NCI-H128 (cell line): Measurements from ENCODE around the gene NOXRED1.
A peak's percentile ranks its signal among the peaks of the same experiment; 100 is the strongest.

Source experiments
- DNase-seq: peaks from one replicate; lab custom pipeline; 2025; ENCODE audit not compliant: unreplicated experiment; lab: John Stamatoyannopoulos, UW

Gene NOXRED1

DNA sequence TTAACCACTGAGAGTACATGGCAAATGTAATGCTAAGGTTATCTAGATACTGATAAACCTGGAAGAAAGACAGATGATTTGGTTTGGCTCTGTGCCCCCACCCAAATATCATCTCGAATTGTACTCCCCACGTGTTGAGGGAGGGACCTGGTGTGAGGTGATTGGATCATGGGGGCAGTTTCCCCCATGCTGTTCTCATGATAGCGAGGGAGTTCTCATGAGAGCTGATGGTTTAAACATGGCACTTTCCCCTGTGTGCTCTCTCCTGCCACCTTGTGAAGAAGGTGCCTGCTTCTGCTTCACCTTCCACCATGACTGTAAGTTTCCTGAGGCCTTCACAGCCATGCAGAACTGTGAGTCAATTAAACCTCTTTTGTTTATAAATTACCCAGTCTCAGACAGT, 14.2 kb downstream of the NOXRED1 start:
- no peak for DNase-seq

GRCh38 chr14:77407158-77407557, 16.2 kb downstream of the NOXRED1 start:
- no peak for DNase-seq

DNA sequence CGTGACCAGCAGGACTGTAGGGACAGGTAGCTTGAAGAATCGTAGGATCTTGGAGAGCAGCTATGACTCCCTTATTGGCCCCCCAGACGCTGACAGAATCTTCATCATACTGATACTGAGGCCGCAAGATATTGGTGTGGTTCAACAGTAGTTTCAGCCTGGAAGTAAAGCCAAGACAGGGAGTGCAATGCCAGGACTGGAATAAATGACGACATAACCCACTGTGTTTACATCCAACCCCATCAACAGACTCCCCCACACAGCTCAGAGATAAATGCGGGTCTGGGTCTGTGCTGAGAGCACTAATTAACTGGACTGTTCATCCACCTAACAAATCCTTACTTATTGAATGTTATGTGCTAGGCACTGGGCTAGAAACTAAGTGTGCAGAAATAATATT, 16.6 kb downstream of the NOXRED1 start:
- no peak for DNase-seq

- DNase-seq: no peak
Observed at GRCh38 chr14:77406086-77406485, 17.2 kb downstream of the NOXRED1 start.

GRCh38 chr14:77403768-77404167, 19.6 kb downstream of the NOXRED1 start:
- no peak for DNase-seq

GRCh38 chr14:77400216-77400615, 23.1 kb downstream of the NOXRED1 start:
- no peak for DNase-seq

GRCh38 chr14:77390188-77390587, 33.1 kb downstream of the NOXRED1 start:
- no peak for DNase-seq

DNA sequence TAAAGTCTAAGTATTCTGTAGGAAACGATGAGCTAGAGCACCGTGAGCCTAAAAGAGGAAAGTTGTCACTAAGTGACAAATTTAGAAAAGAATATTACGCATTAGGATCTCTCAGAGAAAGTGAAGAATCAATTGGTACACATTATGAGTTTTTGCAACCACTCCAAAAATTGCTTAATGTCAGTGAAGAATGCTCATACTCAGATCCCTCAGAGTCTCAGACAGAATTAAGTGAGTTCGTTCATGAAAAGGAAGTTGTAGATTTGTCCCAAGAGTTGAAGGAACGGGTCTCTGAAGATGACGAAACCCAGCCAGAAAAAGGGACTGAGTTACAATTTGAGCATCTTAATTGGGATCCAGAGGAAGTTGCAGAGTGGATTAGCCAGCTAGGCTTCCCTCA, 44.6 kb downstream of the NOXRED1 start:
- no peak for DNase-seq

DNA sequence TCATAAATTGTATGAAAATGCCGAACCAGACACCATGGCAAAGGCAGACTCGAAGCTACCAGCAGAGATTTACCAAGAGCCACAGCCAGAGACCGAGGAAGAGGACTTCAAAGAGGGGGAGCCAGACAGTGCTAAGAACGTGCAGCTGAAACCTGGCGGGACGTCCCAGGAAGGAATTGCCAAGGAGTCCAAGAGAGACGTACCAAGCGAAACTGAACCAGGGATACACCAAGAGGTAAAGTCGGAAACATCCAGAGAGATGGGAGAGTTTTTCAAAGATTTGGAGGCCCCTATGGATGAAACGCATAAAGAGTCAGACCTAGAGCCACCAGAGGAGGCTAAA, 45.9 kb downstream of the NOXRED1 start:
- DNase-seq: no peak

DNA sequence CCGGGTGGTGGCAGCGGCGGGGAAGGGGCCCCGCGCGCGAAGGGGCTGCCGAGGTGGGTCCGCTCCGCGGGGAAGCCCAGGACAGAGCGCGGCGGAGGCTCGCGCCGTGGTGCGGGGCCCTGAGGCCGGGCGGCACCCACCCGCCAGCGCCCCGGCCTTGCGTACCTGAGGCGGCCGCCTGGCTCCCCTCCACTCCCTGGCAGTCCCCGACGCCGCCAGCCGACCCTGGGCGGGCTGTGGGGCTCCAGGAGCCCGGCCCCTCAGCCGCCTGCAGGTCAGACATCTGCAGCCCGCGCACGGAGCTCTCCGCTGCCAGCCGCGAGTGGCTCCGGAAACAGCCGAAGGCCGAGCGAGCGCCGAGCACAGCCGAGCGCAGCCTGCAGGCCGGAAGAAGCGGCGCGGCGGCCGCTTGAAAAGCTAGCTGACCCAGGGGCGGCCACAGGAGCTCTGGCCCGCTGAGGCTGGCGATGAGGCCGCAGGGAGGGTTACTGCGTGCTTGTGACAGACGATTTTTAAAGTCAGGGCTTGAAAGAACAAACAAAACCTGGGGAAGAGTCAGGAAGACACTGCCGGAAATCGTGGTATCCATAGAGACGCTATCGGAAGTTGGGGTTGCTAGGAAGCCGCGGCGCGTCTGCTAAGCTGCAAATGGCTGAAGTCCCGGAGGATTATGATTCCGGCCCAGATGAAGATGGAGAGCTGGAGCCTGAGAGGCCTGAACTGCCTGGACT, 46.4 kb downstream of the NOXRED1 start, which contains the start of the genes SAMD15 and TMED8:
Gene SAMD15, plus strand, starts transcription at position 609 of the 731 bp plus-strand sequence. Its CDS starts 40 bp downstream, at position 649.
Gene TMED8, minus strand, starts transcription at position 324 of the 731 bp plus-strand sequence. Its CDS starts 41 bp downstream, at position 283.
- peak; percentile 56 for DNase-seq

- no peak for DNase-seq
Observed at GRCh38 chr14:77375973-77376770, 47.2 kb downstream of the NOXRED1 start.

DNA sequence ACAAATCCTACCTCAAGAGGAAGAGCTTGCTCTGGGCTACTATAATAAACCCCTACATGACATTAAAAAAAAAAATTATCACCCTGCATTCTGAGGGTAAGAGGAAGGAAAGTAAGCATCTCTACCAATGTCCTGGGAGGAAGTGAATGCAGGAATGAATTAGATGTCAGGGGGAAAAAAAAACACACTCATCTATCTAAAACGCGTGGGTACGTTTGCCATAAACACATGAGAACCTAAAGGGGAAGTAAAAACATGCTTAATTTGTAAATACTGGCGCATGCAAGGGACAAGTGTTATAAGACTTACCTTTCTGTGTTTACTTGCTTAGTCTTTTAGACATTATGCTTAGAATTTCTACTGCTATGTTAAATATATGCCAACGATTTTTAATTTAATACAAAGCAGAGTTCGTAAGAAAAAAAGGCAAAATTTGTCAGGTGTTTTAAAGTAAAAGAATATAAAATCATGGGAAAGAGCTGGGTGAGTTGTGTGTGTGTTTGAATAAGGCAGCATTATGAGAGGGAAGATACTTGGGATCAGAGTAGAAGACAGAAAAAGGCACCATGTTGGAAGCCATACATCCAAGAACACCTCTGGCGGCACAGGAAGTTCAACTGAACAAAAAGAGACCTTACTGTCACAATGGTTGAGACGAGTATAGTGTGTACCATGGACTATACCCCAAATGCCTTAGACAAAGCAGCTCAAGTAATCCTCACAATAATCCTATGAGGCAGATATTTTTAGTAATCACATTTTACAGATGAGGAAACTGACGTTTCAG, 48.0 kb downstream of the NOXRED1 start:
- no peak for DNase-seq

GRCh38 chr14:77372304-77372841, 51.0 kb downstream of the NOXRED1 start:
- no peak for DNase-seq

DNA sequence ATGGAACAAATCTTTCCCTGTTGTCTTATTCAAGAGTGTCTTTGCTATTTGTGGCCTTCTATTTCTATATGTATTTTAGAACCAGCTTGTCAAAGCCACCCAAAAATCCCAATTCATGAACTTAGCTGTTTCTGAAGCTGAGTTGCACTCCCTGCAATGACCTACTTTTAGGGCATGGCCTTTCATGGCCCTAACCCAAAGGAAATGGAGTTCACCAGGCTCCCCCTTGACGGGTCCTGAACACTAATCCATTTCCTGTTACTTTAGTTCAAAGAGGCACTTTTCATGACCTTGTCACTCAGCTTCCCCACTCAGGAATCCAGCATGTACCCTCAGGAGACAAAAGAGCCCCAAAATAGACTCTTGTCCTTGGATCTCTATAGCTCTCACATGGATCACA, 54.0 kb downstream of the NOXRED1 start:
- DNase-seq: no peak

DNA sequence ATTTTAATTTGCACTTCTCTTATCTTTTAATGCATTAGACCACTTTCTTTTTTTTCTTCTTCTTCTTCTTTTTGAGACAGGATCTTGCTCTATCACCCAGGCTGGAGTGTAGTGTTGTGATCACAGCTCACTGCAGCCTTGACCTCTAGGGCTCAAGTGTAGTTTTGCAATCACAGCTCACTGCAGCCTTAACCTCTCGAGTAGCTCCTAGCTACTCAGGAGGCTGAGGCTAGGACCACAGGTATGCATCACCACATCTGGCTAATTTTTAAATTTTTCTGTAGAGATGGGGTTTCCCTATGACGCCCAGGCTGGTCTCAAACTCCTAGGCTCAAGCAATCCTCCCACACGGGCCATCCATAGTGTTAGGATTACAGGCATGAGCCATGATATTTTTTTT, 59.2 kb downstream of the NOXRED1 start:
- no peak for DNase-seq

DNA sequence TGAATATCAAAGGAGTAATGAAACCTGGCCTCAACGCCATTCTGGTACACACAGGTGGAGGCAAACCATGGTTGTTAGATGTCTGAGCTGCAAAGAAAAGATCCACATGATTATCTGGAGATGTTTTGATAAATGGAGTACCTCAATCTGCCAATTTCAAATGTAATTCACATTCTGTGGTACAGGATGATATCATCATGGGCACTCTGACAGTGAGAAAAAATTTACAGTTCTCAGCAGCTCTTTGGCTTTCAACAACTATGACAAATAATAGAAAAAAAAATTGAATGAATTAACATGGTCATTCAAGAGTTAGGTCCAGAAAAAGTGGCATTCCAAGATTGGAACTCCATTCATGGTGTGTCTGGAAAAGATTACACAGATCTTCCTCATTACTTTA, 63.7 kb downstream of the NOXRED1 start:
- DNase-seq: no peak

GRCh38 chr14:77356899-77357298, 66.4 kb downstream of the NOXRED1 start:
- no peak for DNase-seq

DNA sequence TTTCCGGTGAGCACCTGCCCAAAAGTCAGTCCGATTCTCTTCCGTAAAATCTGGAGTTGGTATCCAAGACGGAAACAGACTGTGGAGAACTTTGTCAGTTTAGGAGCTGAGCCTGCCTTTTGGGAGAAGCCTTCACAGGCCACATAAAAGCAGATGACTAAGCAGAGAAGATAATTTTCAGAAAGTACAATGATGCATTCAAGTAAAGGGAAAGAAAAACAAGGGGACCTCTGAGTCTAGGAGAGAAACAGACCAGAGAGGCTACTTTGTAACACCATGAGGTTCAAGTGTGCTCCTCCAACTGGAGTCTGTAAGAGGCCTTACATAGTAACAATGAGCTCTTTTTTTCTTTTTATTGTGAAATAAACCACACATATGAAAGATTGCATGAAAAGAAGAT, 67.5 kb downstream of the NOXRED1 start:
- DNase-seq: no peak

GRCh38 chr14:77353469-77354141, 69.7 kb downstream of the NOXRED1 start:
- DNase-seq: no peak

- no peak for DNase-seq
Observed at GRCh38 chr14:77347751-77348150, 75.6 kb downstream of the NOXRED1 start.

DNA sequence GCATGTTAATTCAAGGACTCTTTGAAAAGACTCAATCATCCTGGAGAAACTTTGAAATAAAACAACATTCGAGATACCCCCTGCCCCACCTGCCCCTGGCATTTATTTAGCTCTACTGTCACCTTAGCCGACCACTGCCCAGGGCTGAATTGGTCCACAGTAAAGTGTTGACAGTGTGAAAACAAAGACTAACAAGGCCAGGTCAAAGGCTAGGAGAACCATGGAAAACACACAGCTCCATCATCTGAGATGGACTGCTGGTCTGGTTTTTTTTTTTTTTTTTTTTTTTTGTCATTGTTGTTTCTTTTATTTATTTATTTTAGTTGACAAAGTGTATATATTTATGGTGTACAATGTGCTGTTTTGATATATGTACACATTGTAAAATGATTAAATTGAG, 76.8 kb downstream of the NOXRED1 start:
- DNase-seq: no peak
